ENCODE results near the gene SBF1.
"Not testable (repeated sequence)": the region's sequence is repeated elsewhere in the genome, so short reads cannot be mapped to it uniquely, and the experiment has no call there.

SBF1 gene

DNA sequence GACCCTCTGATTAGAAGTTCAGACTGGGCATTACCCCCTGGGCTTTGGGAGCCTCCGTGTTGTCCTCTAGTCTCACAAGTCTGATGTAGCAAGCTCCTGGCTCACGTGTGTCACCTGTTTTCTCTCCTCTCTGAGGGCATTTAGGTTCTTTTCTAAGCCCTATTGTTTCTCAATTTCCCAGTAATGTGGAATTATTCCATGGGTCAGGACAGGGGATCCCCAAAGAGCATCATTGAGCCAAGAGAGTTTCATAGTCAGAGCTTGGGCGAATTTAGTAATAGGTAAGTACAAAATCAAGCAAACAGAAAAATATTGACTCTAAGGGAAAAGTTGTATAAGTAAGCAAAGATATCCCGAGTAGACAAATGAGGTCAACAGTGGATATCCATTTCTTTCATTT is 74.4 kb downstream of the SBF1 start:
- no peak overlapping the region for H3K4me3 ChIP-seq (ENCODE audit: low read length)
- H3K27me3 ChIP-seq (ENCODE audit: insufficient read depth, low read length, poor library complexity) = no peaks in the 10 kb centered on the region
- no peak overlapping the region for H3K4me2 ChIP-seq (ENCODE audit: low read length)
- no peak overlapping the region for H3K4ac ChIP-seq (ENCODE audit: low read depth, low read length)
- no peak overlapping the region for H3K18ac ChIP-seq (ENCODE audit: low read length)
- no CpG with 5 or more reads among the region's 4 CpGs for whole genome bisulfite sequencing (ENCODE audit: extremely low coverage, insufficient coverage, low lambda C conversion rate)
- no peak overlapping the region for H3K56ac ChIP-seq (ENCODE audit: low read length)
- H2BK5ac ChIP-seq (ENCODE audit: low read length) = no peak overlapping the region
- peaks cover 2% of the 10 kb centered on the region for H3K79me1 ChIP-seq (ENCODE audit: low read length)
- H3K23ac ChIP-seq (ENCODE audit: low read length) = no peak overlapping the region
- no peak overlapping the region for H2AK5ac ChIP-seq (ENCODE audit: low read length)
- no peak overlapping the region for H2BK120ac ChIP-seq (ENCODE audit: low read depth, low read length)
- no peak overlapping the region for H2BK15ac ChIP-seq (replicated peaks; ENCODE audit: low read depth)
- H3K27ac ChIP-seq (ENCODE audit: low read depth, low read length) = no peak overlapping the region
- H3K79me2 ChIP-seq (ENCODE audit: control insufficient read depth, insufficient read depth, low read length) = no peaks in the 10 kb centered on the region
- H3K4me1 ChIP-seq (ENCODE audit: control insufficient read depth, low read depth, low read length) = peaks cover 7% of the 10 kb centered on the region
- DNase-seq = no peak
- no peak overlapping the region for H4K8ac ChIP-seq (ENCODE audit: low read depth, low read length)
- H3K9ac ChIP-seq (ENCODE audit: low read length) = no peak overlapping the region
- H4K5ac ChIP-seq (ENCODE audit: low read length) = no peak overlapping the region
- no peaks in the 10 kb centered on the region for H3K36me3 ChIP-seq (ENCODE audit: control insufficient read depth, insufficient read depth, low read length)

DNA sequence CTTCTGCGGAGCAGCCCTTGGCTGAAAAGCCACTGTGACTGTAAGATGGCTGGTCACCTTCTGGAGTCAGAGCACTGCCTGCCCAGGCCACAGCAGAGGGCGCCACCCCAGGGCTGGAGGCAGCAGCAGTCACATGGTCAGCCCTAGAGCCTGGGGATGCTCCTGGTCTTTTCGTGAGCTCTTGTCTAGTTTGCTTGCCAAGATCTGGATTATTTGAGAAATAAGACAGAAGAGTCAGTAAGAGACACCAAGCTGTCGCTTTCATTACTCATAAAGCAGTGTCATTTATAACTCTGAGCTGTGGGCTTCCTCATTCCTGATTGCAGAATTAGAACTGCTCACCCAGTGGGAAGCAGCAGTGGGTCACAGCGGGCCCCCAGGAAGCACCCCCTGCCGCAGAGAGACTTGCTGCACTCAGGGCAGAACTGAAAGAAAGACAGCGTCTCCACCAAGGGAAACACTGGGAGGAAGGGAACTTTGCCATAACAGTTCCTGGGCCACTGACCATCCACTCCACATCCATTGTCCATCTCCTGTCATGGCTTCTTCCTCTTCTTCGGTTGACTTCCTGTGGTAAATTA is 75.0 kb downstream of the SBF1 start:
- H3K79me1 ChIP-seq (ENCODE audit: low read length) = peaks cover 3% of the 10 kb centered on the region
- peaks cover 7% of the 10 kb centered on the region for H3K4me1 ChIP-seq (ENCODE audit: control insufficient read depth, low read depth, low read length)
- peak overlapping the region; percentile 50 for H3K56ac ChIP-seq (ENCODE audit: low read length)
- no peak overlapping the region for H3K9ac ChIP-seq (ENCODE audit: low read length)
- peak overlapping the region; percentile 68 for H3K23ac ChIP-seq (ENCODE audit: low read length)
- H2BK5ac ChIP-seq (ENCODE audit: low read length) = no peak overlapping the region
- H4K8ac ChIP-seq (ENCODE audit: low read depth, low read length) = no peak overlapping the region
- no peaks in the 10 kb centered on the region for H3K36me3 ChIP-seq (ENCODE audit: control insufficient read depth, insufficient read depth, low read length)
- no peak overlapping the region for H3K4me2 ChIP-seq (ENCODE audit: low read length)
- DNase-seq = peak; percentile 74
- H3K27me3 ChIP-seq (ENCODE audit: insufficient read depth, low read length, poor library complexity) = no peaks in the 10 kb centered on the region
- no peak overlapping the region for H2AK5ac ChIP-seq (ENCODE audit: low read length)
- no peaks in the 10 kb centered on the region for H3K79me2 ChIP-seq (ENCODE audit: control insufficient read depth, insufficient read depth, low read length)
- WGBS (ENCODE audit: extremely low coverage, insufficient coverage, low lambda C conversion rate) = no CpG with 5 or more reads among the region's 8 CpGs
- no peak overlapping the region for H3K27ac ChIP-seq (ENCODE audit: low read depth, low read length)
- no peak overlapping the region for H2BK15ac ChIP-seq (replicated peaks; ENCODE audit: low read depth)
- H3K18ac ChIP-seq (ENCODE audit: low read length) = no peak overlapping the region
- no peak overlapping the region for H2BK120ac ChIP-seq (ENCODE audit: low read depth, low read length)
- H4K5ac ChIP-seq (ENCODE audit: low read length) = no peak overlapping the region
- H3K4ac ChIP-seq (ENCODE audit: low read depth, low read length) = no peak overlapping the region
- H3K4me3 ChIP-seq (ENCODE audit: low read length) = no peak overlapping the region

DNA sequence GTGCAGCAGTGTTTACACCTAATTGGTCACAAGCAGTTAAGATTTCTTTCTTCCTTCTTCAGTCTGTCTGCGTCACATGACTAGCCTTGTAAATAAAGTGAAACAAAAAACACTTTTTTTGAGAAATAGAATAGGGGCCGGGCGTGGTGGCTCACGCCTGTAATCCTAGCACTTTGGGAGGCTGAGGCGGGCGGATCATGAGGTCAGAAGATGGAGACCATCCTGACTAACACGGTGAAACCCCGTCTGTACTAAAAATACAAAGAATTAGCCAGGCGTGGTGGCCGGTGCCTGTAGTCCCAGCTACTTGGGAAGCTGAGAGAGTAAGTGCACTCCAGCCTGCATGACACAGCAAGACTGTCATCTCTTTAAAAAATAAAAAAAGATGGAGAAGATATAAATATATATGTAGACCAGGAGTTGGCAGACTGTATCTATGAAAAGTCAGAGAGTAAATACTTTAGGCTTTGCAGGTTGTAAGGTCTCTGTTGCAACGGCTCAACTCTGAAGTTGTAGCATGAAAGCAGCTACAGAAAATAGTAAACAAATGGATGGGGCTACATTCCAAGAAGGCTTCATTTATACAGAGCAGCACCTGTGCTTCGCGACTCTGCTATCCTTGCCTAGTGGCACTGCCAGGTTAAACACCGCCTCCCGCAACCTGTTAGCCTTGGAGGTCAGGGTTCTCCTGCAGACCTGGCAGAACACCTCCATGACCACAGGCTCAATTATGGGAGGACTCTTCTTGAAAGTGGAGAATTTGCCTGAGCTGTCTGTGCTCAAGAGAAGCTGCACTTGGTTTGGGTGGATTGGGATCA is 75.8 kb downstream of the SBF1 start:
- peak overlapping the region; percentile 68 for H3K23ac ChIP-seq (ENCODE audit: low read length)

GRCh38 chr22:50397371-50398060 is 77.3 kb downstream of the SBF1 start:
- H2BK120ac ChIP-seq (ENCODE audit: low read depth, low read length); H3K18ac ChIP-seq (ENCODE audit: low read length); H4K5ac ChIP-seq (ENCODE audit: low read length); H2BK15ac ChIP-seq (replicated peaks; ENCODE audit: low read depth); H3K27me3 ChIP-seq (ENCODE audit: insufficient read depth, low read length, poor library complexity); H2AK5ac ChIP-seq (ENCODE audit: low read length); H3K4me1 ChIP-seq (ENCODE audit: control insufficient read depth, low read depth, low read length); H3K4me3 ChIP-seq (ENCODE audit: low read length); H3K79me2 ChIP-seq (ENCODE audit: control insufficient read depth, insufficient read depth, low read length); H3K79me1 ChIP-seq (ENCODE audit: low read length); H2BK5ac ChIP-seq (ENCODE audit: low read length); H3K23ac ChIP-seq (ENCODE audit: low read length); H3K4ac ChIP-seq (ENCODE audit: low read depth, low read length); H3K56ac ChIP-seq (ENCODE audit: low read length); H3K9ac ChIP-seq (ENCODE audit: low read length); H3K27ac ChIP-seq (ENCODE audit: low read depth, low read length); H3K4me2 ChIP-seq (ENCODE audit: low read length); H3K36me3 ChIP-seq (ENCODE audit: control insufficient read depth, insufficient read depth, low read length); H4K8ac ChIP-seq (ENCODE audit: low read depth, low read length): not testable (repeated sequence)
- no CpG with 5 or more reads among the region's 4 CpGs for WGBS (ENCODE audit: extremely low coverage, insufficient coverage, low lambda C conversion rate)
- peak; percentile 89 for DNase-seq

More for the DNA sequence above, 75.8 kb downstream of the SBF1 start:
- WGBS (ENCODE audit: extremely low coverage, insufficient coverage, low lambda C conversion rate) = no CpG with 5 or more reads among the region's 15 CpGs
- Histone ChIP-seq H3K4ac (ENCODE audit: low read depth, low read length) (no peak overlapping the region), H2BK5ac (ENCODE audit: low read length) (no peak overlapping the region), H2AK5ac (ENCODE audit: low read length) (no peak overlapping the region), H3K18ac (ENCODE audit: low read length) (no peak overlapping the region), H2BK15ac (replicated peaks; ENCODE audit: low read depth) (no peak overlapping the region), H4K8ac (ENCODE audit: low read depth, low read length) (no peak overlapping the region), H3K36me3 (ENCODE audit: control insufficient read depth, insufficient read depth, low read length) (no peaks in the 10 kb centered on the region), H3K27ac (ENCODE audit: low read depth, low read length) (no peak overlapping the region), H3K9ac (ENCODE audit: low read length) (no peak overlapping the region), H3K4me2 (ENCODE audit: low read length) (no peak overlapping the region), H3K4me3 (ENCODE audit: low read length) (no peak overlapping the region), H2BK120ac (ENCODE audit: low read depth, low read length) (no peak overlapping the region), H3K4me1 (ENCODE audit: control insufficient read depth, low read depth, low read length) (peaks cover 7% of the 10 kb centered on the region), H3K79me2 (ENCODE audit: control insufficient read depth, insufficient read depth, low read length) (no peaks in the 10 kb centered on the region), H3K79me1 (ENCODE audit: low read length) (peaks cover 3% of the 10 kb centered on the region), H3K56ac (ENCODE audit: low read length) (peak overlapping the region; percentile 50), H4K5ac (ENCODE audit: low read length) (no peak overlapping the region), H3K27me3 (ENCODE audit: insufficient read depth, low read length, poor library complexity) (no peaks in the 10 kb centered on the region)
- DNase-seq = no peak

DNA sequence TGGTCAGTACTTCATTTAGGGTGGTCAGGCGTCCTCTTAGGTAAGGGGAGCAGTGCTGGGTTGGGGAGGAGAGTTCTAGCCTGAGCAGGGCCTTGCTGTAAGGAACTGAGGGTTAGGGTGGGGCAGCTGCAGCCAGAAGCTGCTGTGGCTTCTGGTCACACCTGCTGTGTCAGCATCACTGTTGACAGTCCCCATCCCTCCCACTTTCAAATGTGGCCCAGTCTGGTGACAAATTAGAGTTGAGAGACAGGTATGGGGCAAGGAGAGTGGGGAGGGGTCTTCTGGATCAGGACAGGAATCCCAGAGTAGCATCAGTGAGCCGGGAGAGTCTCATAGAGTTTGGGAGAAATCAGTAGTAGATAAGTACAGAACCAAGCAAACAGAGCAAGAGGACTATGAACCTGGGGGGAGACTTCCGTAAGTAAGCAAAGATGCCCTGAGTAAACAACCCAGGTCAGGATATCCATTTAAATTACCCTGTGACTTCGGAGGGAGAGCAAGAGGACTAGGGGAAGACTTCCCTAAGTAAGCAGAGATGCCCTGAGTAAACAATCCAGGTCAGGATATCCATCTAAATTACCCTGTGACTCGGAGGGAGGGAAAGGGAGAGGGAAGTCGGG is 78.0 kb downstream of the SBF1 start:
- DNase-seq = peak; percentile 81
- Histone ChIP-seq H3K4me1 (ENCODE audit: control insufficient read depth, low read depth, low read length) (peaks cover 7% of the 10 kb centered on the region), H3K4ac (ENCODE audit: low read depth, low read length) (no peak overlapping the region), H2BK15ac (replicated peaks; ENCODE audit: low read depth) (no peak overlapping the region), H3K56ac (ENCODE audit: low read length) (no peak overlapping the region), H3K23ac (ENCODE audit: low read length) (no peak overlapping the region), H2BK5ac (ENCODE audit: low read length) (no peak overlapping the region), H3K27me3 (ENCODE audit: insufficient read depth, low read length, poor library complexity) (no peaks in the 10 kb centered on the region), H3K4me2 (ENCODE audit: low read length) (no peak overlapping the region), H3K36me3 (ENCODE audit: control insufficient read depth, insufficient read depth, low read length) (no peaks in the 10 kb centered on the region), H3K4me3 (ENCODE audit: low read length) (no peak overlapping the region), H3K9ac (ENCODE audit: low read length) (no peak overlapping the region), H3K27ac (ENCODE audit: low read depth, low read length) (peak overlapping the region; percentile 22), H3K18ac (ENCODE audit: low read length) (no peak overlapping the region), H2BK120ac (ENCODE audit: low read depth, low read length) (no peak overlapping the region), H4K5ac (ENCODE audit: low read length) (no peak overlapping the region), H2AK5ac (ENCODE audit: low read length) (no peak overlapping the region), H4K8ac (ENCODE audit: low read depth, low read length) (no peak overlapping the region), H3K79me2 (ENCODE audit: control insufficient read depth, insufficient read depth, low read length) (no peaks in the 10 kb centered on the region), H3K79me1 (ENCODE audit: low read length) (peaks cover 2% of the 10 kb centered on the region)
- no CpG with 5 or more reads among the region's 6 CpGs for WGBS (ENCODE audit: extremely low coverage, insufficient coverage, low lambda C conversion rate)

Data from mesendoderm (in vitro differentiated cells).